GM19455 (cell line): ENCODE data around the gene DNAJC18.

Experiments used
- ATAC-seq: cut with Tn5 transposase; IDR thresholded peaks from one replicate; pipeline ENCODE4 v1.9.1; 2021; ENCODE audit not compliant: unreplicated experiment

The DNAJC18 gene

DNA sequence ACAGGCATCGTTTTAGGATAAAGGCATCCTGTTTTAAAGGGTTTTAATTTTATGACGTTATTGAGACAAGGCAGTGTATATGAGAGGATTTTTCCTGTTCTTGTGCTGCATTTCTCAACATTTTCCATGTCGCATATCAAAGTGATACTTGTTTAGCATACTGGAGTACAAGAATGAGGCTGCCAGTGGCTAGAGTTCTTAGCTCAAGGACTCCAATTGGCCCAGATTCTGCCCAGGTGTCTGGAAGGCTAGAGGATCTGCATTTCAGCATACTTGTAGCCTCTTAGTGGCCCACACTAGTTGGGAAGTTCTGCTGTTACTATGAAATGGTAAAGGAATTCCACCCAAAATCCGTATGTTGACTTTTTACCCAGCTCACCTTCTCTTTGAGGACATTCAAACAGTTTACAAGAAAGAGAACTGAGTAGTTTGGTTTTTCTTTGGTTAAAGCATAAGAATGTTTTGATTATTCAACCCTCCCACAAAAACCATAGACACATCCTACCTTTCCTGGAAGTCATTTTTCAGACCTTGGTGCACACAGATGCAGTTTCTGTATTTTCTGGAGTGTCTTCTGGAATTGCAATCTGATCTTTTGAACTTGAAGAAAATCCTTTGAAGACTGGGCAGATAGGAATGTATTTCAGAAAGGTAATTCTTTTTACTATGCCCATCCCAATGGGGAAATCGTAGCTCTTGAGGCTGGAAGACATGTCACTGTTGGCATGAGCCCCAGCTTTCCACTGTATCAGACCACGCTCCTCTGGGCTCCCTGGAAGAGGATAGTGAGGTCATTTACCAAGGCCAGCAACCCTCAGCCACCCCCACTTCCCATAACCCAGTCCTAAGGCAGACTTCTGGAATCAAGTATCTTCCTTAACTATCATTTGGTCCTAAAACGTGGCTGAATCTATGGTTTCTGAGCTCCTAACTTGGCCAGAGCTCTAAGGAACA, 67.6 kb downstream of the DNAJC18 start:
- no peak for ATAC-seq

DNA sequence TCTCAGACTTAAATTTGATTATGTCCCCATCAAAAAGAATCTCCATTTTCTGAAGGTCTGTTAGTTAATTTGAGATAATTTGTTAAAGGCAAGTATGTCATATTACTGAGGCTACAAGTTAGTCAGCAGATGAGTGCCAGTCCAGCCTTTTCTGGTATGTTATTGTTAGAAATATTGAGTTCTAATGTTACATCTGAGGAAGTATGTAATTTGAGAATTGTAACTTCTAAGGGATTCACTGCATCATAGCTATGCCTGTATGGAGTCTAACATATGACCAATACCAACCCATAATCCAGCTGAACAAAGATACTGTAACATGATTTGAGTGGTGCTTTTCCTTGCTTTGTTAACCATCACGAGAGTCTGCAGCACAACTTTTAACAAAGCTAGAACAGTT, 70.1 kb downstream of the DNAJC18 start:
- no peak for ATAC-seq

DNA sequence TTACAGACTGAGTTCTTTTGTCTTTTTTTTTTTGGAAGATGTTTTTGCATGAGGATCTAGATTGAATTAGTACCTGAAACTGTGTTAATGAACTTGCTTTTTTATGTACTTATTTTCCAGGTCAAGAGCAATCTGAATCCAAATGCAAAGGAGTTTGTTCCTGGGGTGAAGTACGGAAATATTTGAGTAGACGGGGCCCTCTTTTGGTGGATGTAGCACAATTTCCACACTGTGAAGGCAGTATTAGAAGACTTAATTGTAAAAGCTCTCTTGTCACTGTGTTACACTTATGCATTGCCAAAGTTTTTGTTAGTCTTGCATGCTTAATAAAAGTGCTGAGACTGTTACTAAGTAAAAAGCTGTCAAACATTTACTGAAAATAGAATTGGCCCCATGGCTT, 70.7 kb downstream of the DNAJC18 start:
- ATAC-seq = no peak

DNA sequence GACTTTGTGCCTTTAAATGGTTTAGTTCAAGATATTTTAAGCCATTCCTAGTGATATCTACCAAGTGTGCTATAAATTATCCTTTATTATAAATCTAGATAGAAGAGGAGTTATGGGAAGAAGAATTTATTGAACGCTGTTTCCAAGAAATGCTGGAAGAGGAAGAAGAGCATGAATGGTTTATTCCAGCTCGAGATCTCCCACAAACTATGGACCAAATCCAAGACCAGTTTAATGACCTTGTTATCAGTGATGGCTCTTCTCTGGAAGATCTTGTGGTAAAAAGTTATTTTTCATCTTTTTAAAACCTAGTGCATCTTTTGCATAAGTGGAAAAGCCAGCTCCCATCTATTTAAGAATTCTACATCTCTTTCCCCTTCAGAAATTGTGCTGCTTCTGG, 74.9 kb downstream of the DNAJC18 start:
- ATAC-seq = no peak

DNA sequence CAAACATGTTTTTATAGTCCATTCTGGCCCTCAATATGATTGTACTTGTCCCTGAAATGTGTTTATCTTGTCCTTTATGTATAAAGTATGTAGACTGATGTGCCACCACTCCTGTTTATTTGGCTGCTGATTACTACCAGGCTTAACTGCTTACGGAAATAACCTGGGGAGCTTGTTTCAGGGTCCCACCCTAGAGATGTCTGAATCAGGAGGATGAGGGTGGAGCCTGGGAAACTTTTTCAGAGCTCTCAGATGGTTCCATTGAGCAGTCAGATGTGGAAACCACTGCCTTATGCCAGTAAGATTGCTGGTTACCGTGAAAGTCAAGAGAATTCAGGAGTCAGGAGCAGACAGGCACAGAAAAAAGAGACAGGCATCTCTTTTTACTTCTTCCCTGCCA, 75.4 kb downstream of the DNAJC18 start:
- no peak for ATAC-seq

DNA sequence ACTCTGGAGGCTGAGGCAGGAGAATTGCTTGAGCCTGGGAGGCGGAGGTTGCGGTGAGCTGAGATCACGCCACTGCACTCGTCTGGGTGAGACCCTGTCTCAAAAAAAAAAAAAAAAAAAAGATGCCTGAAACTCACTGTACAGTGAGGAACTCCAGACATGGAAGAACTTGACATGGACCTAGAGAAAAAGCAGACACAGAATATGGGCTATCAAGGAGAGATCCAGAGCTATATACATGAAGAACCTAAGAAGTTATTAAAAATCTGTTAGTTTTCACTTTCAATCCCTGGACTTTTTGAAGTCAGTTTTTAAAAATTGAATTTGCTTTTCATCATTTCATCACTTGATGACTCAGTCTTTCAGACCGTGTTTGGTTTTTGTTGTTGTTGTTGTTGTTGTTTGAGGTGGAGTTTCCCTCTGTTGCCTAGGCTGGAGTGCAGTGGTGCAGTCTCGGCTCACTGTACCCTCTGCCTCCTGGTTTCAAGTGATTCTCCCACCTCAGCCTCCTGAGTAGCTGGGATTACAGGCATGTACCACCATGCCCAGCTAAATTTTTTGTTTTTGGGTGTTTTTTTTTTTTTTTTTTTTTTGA, 77.4 kb downstream of the DNAJC18 start:
- ATAC-seq = no peak

DNA sequence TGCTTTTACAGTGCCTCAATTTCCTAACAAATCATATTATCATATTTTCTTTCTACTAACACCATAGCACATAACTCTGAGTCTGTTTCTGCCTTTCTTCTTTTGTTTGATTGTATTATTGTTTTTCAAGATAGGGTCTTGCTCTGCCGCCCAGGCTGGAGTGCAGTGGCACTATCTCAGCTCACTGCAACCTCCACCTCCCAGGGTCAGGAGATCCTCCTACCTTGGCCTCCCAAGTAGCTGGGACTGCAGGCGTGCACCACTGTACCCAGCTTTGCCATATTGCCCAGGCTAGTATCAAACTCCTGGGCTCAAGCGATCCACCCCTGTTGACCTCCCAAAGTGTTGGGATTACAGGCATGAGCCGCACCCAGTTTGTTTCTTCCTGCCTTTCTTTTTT, 78.9 kb downstream of the DNAJC18 start:
- no peak for ATAC-seq
